ENCODE data around the gene ZNF385A. TPM values are rescaled to one million over a fixed set of nuclear protein-coding genes. Genes with fewer than 3 reads are reported as not detected.

Gene ZNF385A
- total RNA-seq, 1 donor from 2014 or later: 15.6 TPM

DNA sequence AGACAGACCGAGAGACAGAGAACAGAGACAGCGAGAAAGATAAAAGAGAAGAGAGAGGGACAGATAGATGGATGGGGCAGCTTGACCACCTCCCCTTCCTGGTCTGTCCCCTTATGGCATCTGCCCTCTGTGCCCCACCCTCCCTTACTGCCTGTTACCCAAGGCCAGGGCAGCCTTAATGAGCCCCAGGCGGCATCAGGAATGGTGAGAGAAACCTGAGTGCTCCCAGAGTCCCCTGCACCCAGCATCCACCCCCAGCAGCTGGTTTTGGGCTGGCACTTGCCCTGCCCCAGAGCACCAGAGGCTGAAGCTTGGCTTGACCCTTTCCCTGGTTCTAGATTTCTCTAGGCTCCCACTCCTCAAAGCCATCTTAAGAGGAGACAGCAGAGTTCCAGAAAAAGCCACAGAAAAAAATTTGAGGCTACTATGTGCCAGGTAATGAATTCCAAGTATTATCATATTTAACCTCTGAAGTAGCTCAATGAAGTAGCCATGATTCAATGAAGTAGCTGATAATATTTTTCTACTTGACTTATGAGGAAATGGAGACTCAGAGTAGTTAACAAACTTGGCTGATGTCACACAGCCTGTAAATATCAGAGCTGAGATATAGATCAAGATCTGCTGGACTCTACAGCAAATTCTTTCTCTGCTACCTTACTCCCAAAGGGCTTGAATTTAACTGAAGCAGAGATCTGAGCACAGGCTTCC lies 2.0 kb upstream of the ZNF385A start:
- H3K9me3 Mint-ChIP-seq (ENCODE audit: unreplicated experiment): no peaks in the 10 kb centered on the region
- H3K4me1 Mint-ChIP-seq (ENCODE audit: unreplicated experiment): peaks cover 31% of the 10 kb centered on the region
- no peak for DNase-seq (ENCODE audit: low spot score)
- H3K27me3 Mint-ChIP-seq (ENCODE audit: unreplicated experiment): peaks cover 13% of the 10 kb centered on the region
- H3K4me3 Mint-ChIP-seq (ENCODE audit: unreplicated experiment): peak overlapping the region; percentile 42
- TF ChIP-seq, protein P1, sequence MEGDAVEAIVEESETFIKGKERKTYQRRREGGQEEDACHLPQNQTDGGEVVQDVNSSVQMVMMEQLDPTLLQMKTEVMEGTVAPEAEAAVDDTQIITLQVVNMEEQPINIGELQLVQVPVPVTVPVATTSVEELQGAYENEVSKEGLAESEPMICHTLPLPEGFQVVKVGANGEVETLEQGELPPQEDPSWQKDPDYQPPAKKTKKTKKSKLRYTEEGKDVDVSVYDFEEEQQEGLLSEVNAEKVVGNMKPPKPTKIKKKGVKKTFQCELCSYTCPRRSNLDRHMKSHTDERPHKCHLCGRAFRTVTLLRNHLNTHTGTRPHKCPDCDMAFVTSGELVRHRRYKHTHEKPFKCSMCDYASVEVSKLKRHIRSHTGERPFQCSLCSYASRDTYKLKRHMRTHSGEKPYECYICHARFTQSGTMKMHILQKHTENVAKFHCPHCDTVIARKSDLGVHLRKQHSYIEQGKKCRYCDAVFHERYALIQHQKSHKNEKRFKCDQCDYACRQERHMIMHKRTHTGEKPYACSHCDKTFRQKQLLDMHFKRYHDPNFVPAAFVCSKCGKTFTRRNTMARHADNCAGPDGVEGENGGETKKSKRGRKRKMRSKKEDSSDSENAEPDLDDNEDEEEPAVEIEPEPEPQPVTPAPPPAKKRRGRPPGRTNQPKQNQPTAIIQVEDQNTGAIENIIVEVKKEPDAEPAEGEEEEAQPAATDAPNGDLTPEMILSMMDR (IDR thresholded peaks at IDR 0.05; ENCODE audit: unreplicated experiment): no peak
- H3K27ac Mint-ChIP-seq (ENCODE audit: unreplicated experiment): no peak overlapping the region
- peaks cover 3% of the 10 kb centered on the region for H3K36me3 Mint-ChIP-seq (ENCODE audit: low read depth, unreplicated experiment)

DNA sequence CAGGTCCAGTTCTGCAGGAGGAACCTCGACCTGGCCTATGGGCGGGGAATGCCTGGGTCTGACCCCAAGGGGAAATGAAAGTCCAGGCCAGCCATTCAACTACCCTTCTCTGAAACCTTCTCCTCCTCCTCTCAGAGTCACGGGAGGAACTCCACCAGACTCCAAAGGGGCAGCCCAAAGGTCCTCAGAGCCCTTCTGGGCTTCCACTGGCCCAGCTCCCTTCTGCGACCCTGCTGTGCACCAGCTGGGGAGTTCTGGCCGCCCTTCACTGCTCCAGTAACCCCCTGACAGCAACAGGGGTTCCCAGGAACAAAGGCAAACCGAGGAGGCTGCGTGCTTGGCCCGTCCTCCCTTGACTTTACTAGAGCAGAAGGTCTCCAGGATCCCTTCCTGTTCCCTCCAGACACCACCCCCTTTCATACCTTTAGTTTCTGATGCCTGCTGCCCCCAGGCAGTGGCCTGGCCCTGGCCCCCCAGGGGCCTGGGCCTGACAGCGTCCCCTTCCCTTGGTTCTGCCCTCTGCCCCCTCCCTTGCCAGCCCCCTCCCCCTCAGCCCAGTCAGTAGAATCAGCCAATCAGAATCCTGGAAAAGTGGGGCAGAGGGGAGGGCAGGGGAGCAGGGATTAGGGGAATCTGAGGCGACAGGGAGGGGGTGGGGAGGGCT lies 850 bp upstream of the ZNF385A start:
- Mint-ChIP-seq H3K27me3 (ENCODE audit: unreplicated experiment) (peaks cover 13% of the 10 kb centered on the region), H3K4me1 (ENCODE audit: unreplicated experiment) (peaks cover 34% of the 10 kb centered on the region), H3K36me3 (ENCODE audit: low read depth, unreplicated experiment) (peaks cover 5% of the 10 kb centered on the region), H3K4me3 (ENCODE audit: unreplicated experiment) (no peak overlapping the region), H3K27ac (ENCODE audit: unreplicated experiment) (no peak overlapping the region), H3K9me3 (ENCODE audit: unreplicated experiment) (no peaks in the 10 kb centered on the region)
- TF ChIP-seq, protein P1 (IDR thresholded peaks at IDR 0.05; ENCODE audit: unreplicated experiment): no peak
- DNase-seq (ENCODE audit: low spot score): no peak

DNA sequence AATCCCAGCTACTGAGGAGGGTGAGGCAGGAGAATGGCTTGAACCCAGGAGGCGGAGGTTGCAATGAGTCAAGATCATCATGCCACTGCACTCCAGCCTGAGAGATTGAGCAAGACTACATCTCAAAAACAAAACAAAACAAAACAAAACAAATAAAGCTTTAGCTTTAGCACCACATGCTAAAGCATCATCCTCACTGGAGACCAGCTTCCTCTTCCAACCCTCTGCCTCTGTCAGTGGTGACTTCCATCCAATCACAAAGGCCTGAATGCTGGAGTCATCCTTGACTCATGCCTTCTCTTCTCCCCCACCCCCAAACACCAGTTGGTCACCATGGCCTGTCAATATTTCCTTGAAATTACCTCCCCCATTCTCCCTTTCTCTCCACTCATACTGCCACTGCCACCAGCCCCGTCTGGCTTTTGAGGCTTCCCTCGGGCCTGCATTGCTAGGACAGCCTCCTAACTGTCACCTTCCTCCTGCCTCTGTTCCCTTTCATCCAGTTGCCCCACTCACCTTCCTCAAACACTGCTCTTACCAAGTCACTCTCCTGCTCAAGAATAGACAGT lies 1.4 kb downstream of the ZNF385A start:
- H3K27me3 Mint-ChIP-seq (ENCODE audit: unreplicated experiment): peaks cover 12% of the 10 kb centered on the region
- H3K4me3 Mint-ChIP-seq (ENCODE audit: unreplicated experiment): no peak overlapping the region
- no peak for DNase-seq (ENCODE audit: low spot score)
- TF ChIP-seq, protein P1 (IDR thresholded peaks at IDR 0.05; ENCODE audit: unreplicated experiment): no peak
- H3K4me1 Mint-ChIP-seq (ENCODE audit: unreplicated experiment): peaks cover 37% of the 10 kb centered on the region
- no peak overlapping the region for H3K27ac Mint-ChIP-seq (ENCODE audit: unreplicated experiment)
- peaks cover 5% of the 10 kb centered on the region for H3K36me3 Mint-ChIP-seq (ENCODE audit: low read depth, unreplicated experiment)
- no peaks in the 10 kb centered on the region for H3K9me3 Mint-ChIP-seq (ENCODE audit: unreplicated experiment)

DNA sequence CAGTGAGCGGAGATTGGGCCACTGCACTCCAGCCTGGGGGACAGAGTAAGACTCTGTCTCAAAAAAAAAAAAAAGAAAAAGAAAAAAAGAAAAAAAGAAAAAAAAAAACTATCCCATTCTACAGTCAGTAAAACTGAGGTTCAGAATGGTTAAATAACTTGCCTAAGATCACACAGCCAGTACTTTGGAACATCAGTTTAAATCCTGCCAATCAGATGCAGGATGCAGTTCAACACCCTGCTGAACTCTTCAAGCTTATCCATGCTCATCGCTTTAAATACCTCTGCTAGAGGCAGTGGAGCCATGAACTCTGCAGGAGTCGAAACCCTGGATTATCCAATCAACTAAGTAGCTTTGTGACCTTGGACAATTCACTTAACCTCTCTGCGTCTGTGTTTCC lies 3.4 kb downstream of the ZNF385A start:
- peaks cover 28% of the 10 kb centered on the region for H3K4me1 Mint-ChIP-seq (ENCODE audit: unreplicated experiment)
- peaks cover 22% of the 10 kb centered on the region for H3K36me3 Mint-ChIP-seq (ENCODE audit: low read depth, unreplicated experiment)
- no peak for DNase-seq (ENCODE audit: low spot score)
- TF ChIP-seq, protein P1 (IDR thresholded peaks at IDR 0.05; ENCODE audit: unreplicated experiment): no peak
- H3K4me3 Mint-ChIP-seq (ENCODE audit: unreplicated experiment): no peak overlapping the region
- peaks cover 13% of the 10 kb centered on the region for H3K27me3 Mint-ChIP-seq (ENCODE audit: unreplicated experiment)
- no peaks in the 10 kb centered on the region for H3K9me3 Mint-ChIP-seq (ENCODE audit: unreplicated experiment)
- no peak overlapping the region for H3K27ac Mint-ChIP-seq (ENCODE audit: unreplicated experiment)
